ENCODE results near the gene CST6. TPM values are rescaled to one million over a fixed set of nuclear protein-coding genes. Genes with fewer than 3 reads are reported as not detected.
A peak's percentile ranks its signal among the peaks of the same experiment; 100 is the strongest.
"Not testable (repeated sequence)": the region's sequence is repeated elsewhere in the genome, so short reads cannot be mapped to it uniquely, and the experiment has no call there.

The CST6 gene
- total RNA-seq, 1 donor from 2014 or later = 53.4 TPM

DNA sequence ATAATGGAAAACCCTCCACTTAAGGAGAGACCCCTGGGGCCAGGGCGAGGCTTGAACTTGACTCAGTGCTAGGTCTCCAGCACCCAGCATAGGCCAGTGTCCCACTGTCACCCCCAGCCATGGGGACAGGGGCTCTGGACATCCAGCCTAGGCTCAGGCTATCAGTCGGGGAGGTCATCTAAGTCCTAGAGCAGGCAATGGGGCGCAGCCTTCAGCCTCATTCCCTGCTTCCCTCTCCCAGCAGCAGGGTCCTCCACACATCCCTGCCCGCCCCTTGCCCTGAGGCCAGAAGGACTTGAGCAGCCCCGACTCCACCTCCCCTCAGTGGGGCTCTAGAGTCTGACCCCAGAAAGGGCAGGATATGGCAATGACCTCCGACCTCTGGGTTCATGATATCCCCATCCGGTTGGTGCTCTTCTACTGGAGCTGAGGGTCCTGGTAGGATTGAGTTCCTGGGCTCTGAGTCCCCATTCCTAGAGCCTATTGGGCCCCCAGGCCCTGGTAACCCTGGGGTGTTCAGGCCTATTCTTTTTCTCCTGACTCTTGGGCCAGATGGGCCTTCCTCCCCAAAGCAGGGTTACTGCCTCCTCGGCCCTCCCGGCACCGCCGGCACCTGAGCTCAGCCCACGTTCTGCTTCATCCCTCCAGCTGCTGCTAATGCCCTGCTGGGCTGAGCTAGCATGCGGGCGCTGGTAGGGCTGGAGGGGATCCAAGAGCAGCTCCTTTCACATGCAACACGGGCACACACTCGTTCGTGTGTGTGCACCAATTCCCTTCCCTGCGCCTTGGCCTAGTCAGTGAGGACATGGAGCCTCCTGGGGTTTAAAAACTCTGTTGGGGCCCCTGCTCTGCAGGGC is 4.4 kb downstream of the CST6 start:
- no peak for DNase-seq (ENCODE audit: low read depth)
- no peak for TF ChIP-seq CTCF (conservative IDR thresholded peaks at IDR 0.05; ENCODE audit: low read depth, low read length)
- no peak overlapping the region for H3K4me3 ChIP-seq (ENCODE audit: low read depth, low read length)

GRCh38 chr11:66016793-66017177 is 5.0 kb downstream of the CST6 start:
- no peak for TF ChIP-seq CTCF (conservative IDR thresholded peaks at IDR 0.05; ENCODE audit: low read depth, low read length)
- no peak for DNase-seq (ENCODE audit: low read depth)
- no peak overlapping the region for H3K4me3 ChIP-seq (ENCODE audit: low read depth, low read length)

GRCh38 chr11:66017321-66017720 is 5.5 kb downstream of the CST6 start:
- DNase-seq (ENCODE audit: low read depth) = no peak
- TF ChIP-seq CTCF (conservative IDR thresholded peaks at IDR 0.05; ENCODE audit: low read depth, low read length) = no peak
- no peak overlapping the region for H3K4me3 ChIP-seq (ENCODE audit: low read depth, low read length)

DNA sequence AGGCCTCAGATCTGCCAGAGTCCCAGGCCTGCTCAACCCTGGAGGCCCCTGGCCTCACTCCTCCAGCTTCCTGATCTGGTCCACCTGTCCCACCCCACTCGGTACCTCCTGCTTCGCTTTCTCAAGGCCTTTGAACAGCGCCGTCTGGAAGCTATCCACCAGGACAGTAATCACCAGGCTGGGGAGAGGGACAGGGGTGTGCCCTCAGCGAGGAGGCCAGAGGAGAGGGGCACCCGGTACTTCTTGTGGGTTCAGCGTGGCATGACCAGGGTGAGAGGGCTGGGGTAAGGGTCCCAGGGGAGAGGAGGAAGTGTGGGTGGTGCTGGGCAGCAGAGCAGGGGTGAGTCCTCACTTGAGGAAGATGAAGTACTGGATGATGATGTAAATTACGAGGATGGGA is 8.4 kb downstream of the CST6 start:
- TF ChIP-seq CTCF (conservative IDR thresholded peaks at IDR 0.05; ENCODE audit: low read depth, low read length) = no peak
- no peak for DNase-seq (ENCODE audit: low read depth)
- H3K4me3 ChIP-seq (ENCODE audit: low read depth, low read length) = no peak overlapping the region

- no peak for TF ChIP-seq CTCF (conservative IDR thresholded peaks at IDR 0.05; ENCODE audit: low read depth, low read length)
- no peak for DNase-seq (ENCODE audit: low read depth)
- no peak overlapping the region for H3K4me3 ChIP-seq (ENCODE audit: low read depth, low read length)
Observed at GRCh38 chr11:66020618-66021357, 9.0 kb downstream of the CST6 start.

DNA sequence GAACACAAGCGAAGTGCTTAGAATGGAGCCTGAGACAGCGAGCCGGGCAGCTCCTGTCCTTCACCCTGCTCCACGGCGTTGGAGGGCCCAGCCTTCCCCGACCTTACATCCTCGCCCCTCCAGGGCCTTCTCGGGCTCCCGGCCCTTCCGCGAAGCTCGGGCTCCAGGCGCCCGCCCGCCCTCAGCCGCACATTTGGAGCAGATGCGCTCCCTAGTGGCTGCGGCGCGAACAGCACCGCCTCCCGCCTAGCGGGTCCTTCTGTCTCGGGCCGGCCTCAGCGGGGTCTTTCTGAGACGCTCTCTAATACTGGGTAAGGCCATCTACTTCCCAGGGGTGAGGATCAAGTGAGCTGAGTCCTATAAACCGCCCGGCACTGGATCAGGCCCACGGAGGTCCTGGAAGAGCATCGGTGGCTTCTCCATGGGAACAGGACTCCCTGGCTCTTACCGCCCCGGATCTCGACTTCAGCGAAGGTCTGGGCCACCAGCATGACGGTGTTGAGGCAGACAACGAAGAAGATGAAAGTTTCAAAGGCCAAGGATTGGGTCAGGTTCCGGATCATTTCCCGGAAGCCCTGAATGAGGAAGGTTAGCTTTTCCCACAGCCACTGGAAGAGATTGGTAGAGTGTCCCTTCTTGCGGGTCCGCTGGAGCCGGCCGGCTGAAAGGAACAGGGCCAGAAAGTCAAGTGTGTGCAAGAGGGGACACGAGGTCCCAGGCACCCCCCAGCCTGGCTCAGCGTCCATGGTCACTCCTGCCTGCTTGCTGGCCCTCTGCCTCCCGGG is 10.8 kb downstream of the CST6 start:
- peak; percentile 84 for TF ChIP-seq CTCF (conservative IDR thresholded peaks at IDR 0.05; ENCODE audit: low read depth, low read length)
- peak overlapping the region; percentile 33 for H3K4me3 ChIP-seq (ENCODE audit: low read depth, low read length)
- no peak for DNase-seq (ENCODE audit: low read depth)

- H3K4me3 ChIP-seq (ENCODE audit: low read depth, low read length); DNase-seq (ENCODE audit: low read depth): not testable (repeated sequence)
Observed at GRCh38 chr11:66023186-66023440, 11.3 kb downstream of the CST6 start.
